Subcutaneous adipose tissue (tissue), 4 donors: ENCODE data around the gene KLHDC9. TPM values are rescaled to one million over a fixed set of nuclear protein-coding genes. Genes with fewer than 3 reads are reported as not detected.

ENCODE experiments used
- CTCF ChIP-seq: fragments of 450-650 bp; IDR thresholded peaks from one replicate; pipeline ENCODE4 v1.5.1; 2016; ENCODE audit warnings: low read depth, mild to moderate bottlenecking, control low read depth, antibody characterized with exemption, moderate library complexity
- total RNA-seq, 4 donors: library from RNA; depleted of rRNA; stranded (reverse); fragments of >200 nt; gene quantifications; one replicate each; pipeline ENCODE4 v1.1.0, GENCODE V29; 2016

Gene KLHDC9
- total RNA-seq, 4 donors from 2014 or later: 0.68 to 4.8 (median 1.7) TPM; not detected in 1

- no peak for TF ChIP-seq CTCF
Measured at GRCh38 chr1:161131523-161132409, 33.6 kb downstream of the KLHDC9 start.

- no peak for TF ChIP-seq CTCF
Measured at GRCh38 chr1:161132410-161133219, 34.5 kb downstream of the KLHDC9 start, which contains the start of gene DEDD. Gene DEDD, minus strand, starts transcription at chr1:161132667. Its CDS starts 8,205 bp downstream, at chr1:161124462.

- no peak for TF ChIP-seq CTCF
Measured at GRCh38 chr1:161133220-161133740, 35.1 kb downstream of the KLHDC9 start.

- no peak for TF ChIP-seq CTCF
Measured at GRCh38 chr1:161137881-161138280, 39.7 kb downstream of the KLHDC9 start.

- TF ChIP-seq CTCF: no peak
Measured at GRCh38 chr1:161138431-161138830, 40.3 kb downstream of the KLHDC9 start.

GRCh38 chr1:161139766-161140165, 41.6 kb downstream of the KLHDC9 start:
- TF ChIP-seq CTCF: no peak
